ENCODE results near the gene SVIP.

Gene SVIP

GRCh38 chr11:22808571-22809197 lies 20.9 kb downstream of the SVIP start:
- DNase-seq (ENCODE audit: low spot score in 2 of 2), result no peak
- Mint-ChIP-seq H3K4me3 (no peak overlapping the region), H3K36me3 (peaks cover 3% of the 10 kb centered on the region), H3K27ac (no peak overlapping the region), H3K4me1 (peaks cover 10% of the 10 kb centered on the region), H3K9me3 (peaks cover 4% of the 10 kb centered on the region), H3K27me3 (no peaks in the 10 kb centered on the region)
- no peak for ATAC-seq (ENCODE audit: low read depth)

GRCh38 chr11:22807855-22808570 lies 21.6 kb downstream of the SVIP start:
- Mint-ChIP-seq H3K27ac (no peak overlapping the region), H3K27me3 (no peaks in the 10 kb centered on the region), H3K9me3 (peaks cover 4% of the 10 kb centered on the region), H3K4me1 (peaks cover 10% of the 10 kb centered on the region), H3K4me3 (no peak overlapping the region), H3K36me3 (peaks cover 3% of the 10 kb centered on the region)
- peak; percentile 76 for ATAC-seq (ENCODE audit: low read depth)
- DNase-seq (ENCODE audit: low spot score in 2 of 2), result no peak

GRCh38 chr11:22807391-22807790 lies 22.2 kb downstream of the SVIP start:
- H3K36me3 Mint-ChIP-seq, result peaks cover 3% of the 10 kb centered on the region
- ATAC-seq (ENCODE audit: low read depth), result no peak
- H3K27me3 Mint-ChIP-seq, result no peaks in the 10 kb centered on the region
- peaks cover 4% of the 10 kb centered on the region for H3K9me3 Mint-ChIP-seq
- H3K27ac Mint-ChIP-seq, result no peak overlapping the region
- H3K4me1 Mint-ChIP-seq, result peaks cover 10% of the 10 kb centered on the region
- H3K4me3 Mint-ChIP-seq, result no peak overlapping the region
- DNase-seq (ENCODE audit: low spot score in 2 of 2), result no peak

GRCh38 chr11:22802861-22803260 lies 26.7 kb downstream of the SVIP start:
- Mint-ChIP-seq H3K4me1 (peaks cover 4% of the 10 kb centered on the region), H3K27me3 (no peaks in the 10 kb centered on the region), H3K9me3 (no peaks in the 10 kb centered on the region), H3K36me3 (no peaks in the 10 kb centered on the region), H3K4me3 (no peak overlapping the region), H3K27ac (no peak overlapping the region)
- DNase-seq (ENCODE audit: low spot score in 2 of 2) (no peak), ATAC-seq (ENCODE audit: low read depth) (no peak)

GRCh38 chr11:22800482-22800881 lies 29.1 kb downstream of the SVIP start:
- Mint-ChIP-seq H3K4me3 (no peak overlapping the region), H3K36me3 (no peaks in the 10 kb centered on the region), H3K27ac (no peak overlapping the region), H3K27me3 (no peaks in the 10 kb centered on the region), H3K4me1 (no peaks in the 10 kb centered on the region), H3K9me3 (no peaks in the 10 kb centered on the region)
- DNase-seq (ENCODE audit: low spot score in 2 of 2), result no peak
- ATAC-seq (ENCODE audit: low read depth), result no peak

- no peak overlapping the region for H3K27ac Mint-ChIP-seq
- H3K27me3 Mint-ChIP-seq, result no peaks in the 10 kb centered on the region
- ATAC-seq (ENCODE audit: low read depth), result no peak
- no peaks in the 10 kb centered on the region for H3K4me1 Mint-ChIP-seq
- H3K36me3 Mint-ChIP-seq, result no peaks in the 10 kb centered on the region
- DNase-seq (ENCODE audit: low spot score in 2 of 2), result no peak
- H3K4me3 Mint-ChIP-seq, result no peak overlapping the region
- H3K9me3 Mint-ChIP-seq, result no peaks in the 10 kb centered on the region
These were observed 30.7 kb downstream of the SVIP start for GRCh38 chr11:22798901-22799300.

GRCh38 chr11:22797047-22797446 lies 32.6 kb downstream of the SVIP start:
- DNase-seq (ENCODE audit: low spot score in 2 of 2), result no peak
- H3K4me1 Mint-ChIP-seq, result no peaks in the 10 kb centered on the region
- no peak overlapping the region for H3K27ac Mint-ChIP-seq
- H3K4me3 Mint-ChIP-seq, result no peak overlapping the region
- H3K36me3 Mint-ChIP-seq, result no peaks in the 10 kb centered on the region
- no peaks in the 10 kb centered on the region for H3K27me3 Mint-ChIP-seq
- H3K9me3 Mint-ChIP-seq, result no peaks in the 10 kb centered on the region
- no peak for ATAC-seq (ENCODE audit: low read depth)

GRCh38 chr11:22795914-22796313 lies 33.7 kb downstream of the SVIP start:
- ATAC-seq (ENCODE audit: low read depth), result no peak
- DNase-seq (ENCODE audit: low spot score in 2 of 2), result no peak
- no peak overlapping the region for H3K27ac Mint-ChIP-seq
- H3K4me3 Mint-ChIP-seq, result no peak overlapping the region
- no peaks in the 10 kb centered on the region for H3K9me3 Mint-ChIP-seq
- H3K4me1 Mint-ChIP-seq, result no peaks in the 10 kb centered on the region
- H3K27me3 Mint-ChIP-seq, result no peaks in the 10 kb centered on the region
- H3K36me3 Mint-ChIP-seq, result no peaks in the 10 kb centered on the region

- Mint-ChIP-seq H3K4me3 (no peak overlapping the region), H3K4me1 (no peaks in the 10 kb centered on the region), H3K27me3 (peaks cover 3% of the 10 kb centered on the region), H3K27ac (no peak overlapping the region), H3K9me3 (no peaks in the 10 kb centered on the region), H3K36me3 (no peaks in the 10 kb centered on the region)
- no peak for ATAC-seq (ENCODE audit: low read depth)
- no peak for DNase-seq (ENCODE audit: low spot score in 2 of 2)
These were observed 37.1 kb downstream of the SVIP start for GRCh38 chr11:22792497-22792896.

GRCh38 chr11:22787551-22788162 lies 41.9 kb downstream of the SVIP start:
- Mint-ChIP-seq H3K4me3 (no peak overlapping the region), H3K9me3 (no peaks in the 10 kb centered on the region), H3K36me3 (no peaks in the 10 kb centered on the region), H3K4me1 (no peaks in the 10 kb centered on the region), H3K27me3 (peaks cover 7% of the 10 kb centered on the region), H3K27ac (no peak overlapping the region)
- no peak for ATAC-seq (ENCODE audit: low read depth)
- peak in 1 of 2 donors; percentile 23 for DNase-seq (ENCODE audit: low spot score in 2 of 2)

- Mint-ChIP-seq H3K4me1 (no peaks in the 10 kb centered on the region), H3K27me3 (peaks cover 7% of the 10 kb centered on the region), H3K4me3 (no peak overlapping the region), H3K27ac (no peak overlapping the region), H3K36me3 (no peaks in the 10 kb centered on the region), H3K9me3 (no peaks in the 10 kb centered on the region)
- no peak for DNase-seq (ENCODE audit: low spot score in 2 of 2)
- ATAC-seq (ENCODE audit: low read depth), result no peak
These were observed 42.5 kb downstream of the SVIP start for GRCh38 chr11:22787055-22787454.

GRCh38 chr11:22786475-22786874 lies 43.1 kb downstream of the SVIP start:
- no peaks in the 10 kb centered on the region for H3K4me1 Mint-ChIP-seq
- H3K9me3 Mint-ChIP-seq, result no peaks in the 10 kb centered on the region
- DNase-seq (ENCODE audit: low spot score in 2 of 2) (no peak), ATAC-seq (ENCODE audit: low read depth) (no peak)
- H3K4me3 Mint-ChIP-seq, result no peak overlapping the region
- no peak overlapping the region for H3K27ac Mint-ChIP-seq
- H3K36me3 Mint-ChIP-seq, result no peaks in the 10 kb centered on the region
- H3K27me3 Mint-ChIP-seq, result peaks cover 7% of the 10 kb centered on the region

GRCh38 chr11:22785251-22785650 lies 44.4 kb downstream of the SVIP start:
- H3K36me3 Mint-ChIP-seq, result no peaks in the 10 kb centered on the region
- ATAC-seq (ENCODE audit: low read depth) (no peak), DNase-seq (ENCODE audit: low spot score in 2 of 2) (no peak)
- H3K27ac Mint-ChIP-seq, result no peak overlapping the region
- peaks cover 7% of the 10 kb centered on the region for H3K27me3 Mint-ChIP-seq
- no peak overlapping the region for H3K4me3 Mint-ChIP-seq
- no peaks in the 10 kb centered on the region for H3K9me3 Mint-ChIP-seq
- peaks cover 5% of the 10 kb centered on the region for H3K4me1 Mint-ChIP-seq

GRCh38 chr11:22780952-22781593 lies 48.5 kb downstream of the SVIP start:
- Mint-ChIP-seq H3K27ac (no peak overlapping the region), H3K9me3 (no peaks in the 10 kb centered on the region), H3K4me3 (no peak overlapping the region), H3K36me3 (no peaks in the 10 kb centered on the region), H3K4me1 (peaks cover 5% of the 10 kb centered on the region), H3K27me3 (peaks cover 4% of the 10 kb centered on the region)
- DNase-seq (ENCODE audit: low spot score in 2 of 2) (no peak), ATAC-seq (ENCODE audit: low read depth) (peak; percentile 49)
